HG02623 (cell line): ENCODE results near the gene TNS1.

Experiments
- ATAC-seq: cut with Tn5 transposase; IDR thresholded peaks from one replicate; pipeline ENCODE4 v1.9.1; 2021; ENCODE audit warnings: moderate library complexity; ENCODE audit not compliant: unreplicated experiment

TNS1 gene

GRCh38 chr2:217901835-217902378 is 100.9 kb downstream of the TNS1 start:
- no peak for ATAC-seq

- ATAC-seq: no peak
Measured at GRCh38 chr2:217901400-217901799, 101.4 kb downstream of the TNS1 start.

- ATAC-seq: no peak
Measured at GRCh38 chr2:217900780-217901360, 101.9 kb downstream of the TNS1 start.

GRCh38 chr2:217900010-217900779 is 102.6 kb downstream of the TNS1 start:
- no peak for ATAC-seq

GRCh38 chr2:217899231-217900009 is 103.4 kb downstream of the TNS1 start:
- ATAC-seq: peak; percentile 53

DNA sequence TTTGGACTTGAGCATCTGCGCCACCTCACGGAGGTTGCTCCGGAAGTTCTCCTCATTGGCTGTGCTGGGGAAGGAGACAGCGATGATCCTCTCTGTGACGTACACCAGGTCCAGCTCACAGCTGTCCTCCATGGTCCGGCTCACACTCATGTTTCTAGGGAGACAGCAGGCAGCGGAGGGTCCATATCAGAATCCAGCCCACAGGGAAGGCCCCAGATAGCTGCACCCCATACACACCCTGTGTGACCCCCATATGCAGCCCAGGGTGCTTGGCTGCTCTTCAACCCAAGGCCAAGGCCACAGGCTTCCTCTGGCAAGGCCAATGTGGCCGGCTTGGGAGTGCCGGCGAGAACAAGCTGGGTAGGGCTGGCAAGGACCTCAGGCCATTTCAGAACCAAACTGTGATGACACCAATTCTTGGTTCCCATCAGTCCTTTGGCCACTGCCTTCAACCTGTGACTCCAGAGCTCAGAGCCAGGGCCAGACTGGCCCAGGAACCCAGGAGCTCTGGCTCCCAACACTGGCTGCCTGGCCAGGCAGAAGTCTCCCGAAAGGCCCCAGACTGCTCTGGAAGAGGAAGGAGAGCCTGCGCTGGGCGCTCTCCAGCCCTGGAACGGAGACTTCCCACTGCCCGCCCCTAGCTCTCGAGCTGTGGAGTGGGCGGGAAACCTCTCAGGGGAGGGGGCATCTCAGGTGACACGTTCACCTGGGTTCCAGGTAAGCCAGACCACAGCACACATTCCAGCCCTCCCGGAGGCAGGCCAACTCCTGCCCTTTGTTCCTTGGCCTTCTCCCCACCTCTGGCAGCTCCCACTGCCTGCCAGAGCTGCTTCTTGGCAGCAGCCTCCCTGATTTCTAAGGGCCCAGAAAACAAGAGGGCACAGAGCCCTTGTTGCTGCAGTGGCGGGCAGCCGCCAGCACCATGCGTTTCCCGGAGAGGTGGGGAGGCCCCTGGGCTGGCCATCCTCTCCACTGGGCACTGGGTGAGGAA is 104.7 kb downstream of the TNS1 start:
- no peak for ATAC-seq

DNA sequence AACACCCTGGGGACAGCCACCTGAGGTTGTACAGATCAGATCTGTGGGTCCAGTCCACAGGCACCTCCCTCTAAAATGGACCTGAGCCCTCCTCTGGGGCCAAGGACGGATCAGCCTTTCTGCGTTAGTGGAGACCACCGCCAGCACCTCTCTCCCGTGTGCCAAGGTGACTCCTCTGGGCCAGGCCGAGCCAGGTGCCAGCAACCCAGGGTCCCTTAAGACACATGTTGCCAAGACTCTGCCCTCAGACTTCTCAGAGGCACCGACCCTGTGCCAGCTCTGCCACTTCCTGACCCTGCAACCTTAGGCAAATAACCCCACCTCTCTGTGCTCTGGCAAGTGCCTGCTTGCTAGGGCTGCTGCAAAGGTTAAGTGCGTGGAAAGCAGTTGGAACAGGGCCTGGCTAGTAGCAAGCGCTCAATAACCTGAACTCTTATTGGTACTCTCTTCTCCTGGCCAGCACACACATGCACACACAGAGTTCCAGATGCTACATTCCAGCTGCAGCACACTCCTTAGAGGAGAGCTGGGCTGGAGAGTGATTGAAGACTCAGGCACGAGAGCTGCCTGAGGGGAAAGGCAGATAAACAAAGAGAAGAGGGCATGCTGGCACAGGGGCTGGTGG is 105.6 kb downstream of the TNS1 start:
- no peak for ATAC-seq

- ATAC-seq: no peak
Measured at GRCh38 chr2:217895070-217895635, 107.6 kb downstream of the TNS1 start.

GRCh38 chr2:217893440-217893839 is 109.4 kb downstream of the TNS1 start:
- no peak for ATAC-seq

DNA sequence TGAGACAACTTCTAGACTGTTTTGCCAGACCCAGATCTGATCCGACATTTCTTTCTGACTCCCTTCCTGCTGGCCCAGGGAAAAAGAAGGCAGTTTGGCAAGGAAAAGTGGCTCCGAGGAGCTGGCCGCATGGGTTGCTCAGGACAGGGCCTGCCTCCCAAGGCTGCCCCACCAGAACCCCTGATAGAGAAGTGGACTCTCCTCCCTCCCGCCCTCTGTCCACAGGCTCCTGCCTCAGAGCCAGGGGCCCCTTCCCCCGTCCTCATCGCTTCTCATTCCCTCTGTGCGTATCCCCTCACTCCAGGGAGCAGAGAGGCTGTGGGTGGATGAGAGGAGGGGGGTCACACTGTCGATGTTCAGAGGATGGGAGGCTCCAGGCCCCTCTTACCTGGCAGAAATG is 110.2 kb downstream of the TNS1 start:
- no peak for ATAC-seq

DNA sequence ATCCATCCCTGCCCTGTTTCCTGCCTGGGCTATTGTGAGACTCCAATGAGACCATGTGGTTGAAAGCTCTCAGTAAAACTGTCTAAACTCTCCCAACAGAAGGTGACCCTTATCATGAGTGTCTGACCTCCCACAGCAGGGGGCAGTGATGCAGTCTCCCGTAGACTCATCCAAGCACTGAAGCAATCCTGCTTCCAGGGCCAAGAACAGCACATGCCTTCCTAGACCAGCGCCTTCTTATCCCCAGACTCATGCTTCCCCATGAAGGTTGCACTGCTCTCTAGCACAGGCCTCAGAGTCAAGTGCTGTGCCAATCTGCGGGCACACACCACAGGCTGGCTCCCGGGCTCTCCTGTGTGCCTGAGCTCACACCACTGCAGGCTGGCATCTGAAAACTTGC is 112.3 kb downstream of the TNS1 start:
- no peak for ATAC-seq

DNA sequence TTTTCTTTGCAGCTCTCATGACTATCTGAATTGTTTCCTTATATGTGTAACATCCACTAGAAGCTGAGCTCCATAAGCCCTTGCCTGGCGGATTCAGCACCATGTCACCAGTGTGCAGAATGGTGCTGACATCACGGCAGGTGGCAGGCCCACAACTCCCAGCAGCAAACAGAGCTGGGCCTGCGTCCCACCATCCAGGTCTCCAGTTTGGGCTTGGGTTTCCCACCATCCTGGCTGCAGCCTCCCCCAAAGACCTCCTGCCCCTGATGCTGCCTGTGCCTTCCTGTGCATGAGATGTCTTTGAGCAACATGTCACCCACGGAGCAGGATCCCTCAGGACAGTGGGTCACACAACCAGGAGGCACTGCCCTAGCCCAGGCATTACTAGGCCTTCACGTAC is 113.1 kb downstream of the TNS1 start:
- no peak for ATAC-seq

DNA sequence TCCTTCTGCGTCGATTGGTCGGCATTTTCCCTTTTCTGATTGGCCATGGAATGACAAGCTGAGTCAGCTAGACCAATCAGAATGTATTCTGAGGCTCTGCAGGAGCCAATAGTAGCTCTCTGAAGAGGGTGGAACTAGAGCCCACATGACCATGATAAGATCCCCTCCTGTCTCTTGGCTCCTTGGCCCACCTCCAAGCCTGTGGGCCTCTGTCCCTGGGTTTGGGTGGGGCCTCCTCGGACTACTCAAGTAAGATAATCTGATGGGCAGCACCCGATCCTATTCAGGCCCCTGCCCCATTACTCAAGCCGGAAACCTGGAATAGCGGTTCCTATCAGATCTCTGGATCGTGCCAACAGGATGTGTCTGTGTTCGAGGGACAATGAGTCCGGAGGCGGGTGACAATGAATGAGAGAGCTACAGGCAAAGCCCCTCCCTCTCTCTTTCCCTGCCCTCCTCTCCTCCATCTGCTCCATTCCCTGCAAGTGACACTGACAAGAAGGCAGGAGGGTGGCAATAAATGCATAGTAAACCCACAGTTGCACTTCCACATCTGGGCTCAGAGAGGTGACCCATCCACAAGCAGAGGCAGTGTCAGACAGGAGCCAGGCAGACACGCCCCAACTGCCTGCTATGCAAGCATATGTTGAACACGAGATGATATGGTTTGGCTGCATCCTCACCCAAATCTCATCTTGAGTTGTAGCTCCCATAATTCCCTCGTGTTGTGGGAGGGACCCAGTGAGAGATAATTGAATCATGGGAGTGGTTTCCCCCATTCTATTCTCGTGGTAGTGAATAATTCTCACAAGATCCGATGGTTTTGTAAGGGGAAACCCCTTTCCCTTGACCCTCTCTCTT is 114.7 kb downstream of the TNS1 start:
- no peak for ATAC-seq

- peak; percentile 57 for ATAC-seq
Measured at GRCh38 chr2:217886720-217887309, 116.0 kb downstream of the TNS1 start.

GRCh38 chr2:217886091-217886490 is 116.7 kb downstream of the TNS1 start:
- ATAC-seq: no peak

DNA sequence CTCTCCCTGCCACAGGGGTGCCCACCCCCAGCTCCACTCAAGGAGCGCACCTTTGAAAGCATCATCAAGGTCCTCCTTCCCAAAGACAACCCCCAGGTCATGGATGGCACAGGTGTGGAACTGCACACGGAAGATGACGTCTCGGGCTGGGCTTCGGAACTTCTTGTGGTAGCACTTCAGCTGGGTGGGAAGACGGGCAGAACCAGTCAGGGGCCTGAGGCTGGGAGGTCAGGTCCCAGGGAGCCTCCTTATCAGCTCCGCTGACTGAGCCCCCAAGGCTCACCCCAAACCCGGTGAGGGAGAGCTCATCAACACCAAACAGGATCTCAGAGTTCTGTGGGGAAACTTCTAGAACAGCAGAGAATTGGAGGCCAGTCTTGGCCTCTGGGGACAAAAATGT is 117.8 kb downstream of the TNS1 start:
- ATAC-seq: no peak

DNA sequence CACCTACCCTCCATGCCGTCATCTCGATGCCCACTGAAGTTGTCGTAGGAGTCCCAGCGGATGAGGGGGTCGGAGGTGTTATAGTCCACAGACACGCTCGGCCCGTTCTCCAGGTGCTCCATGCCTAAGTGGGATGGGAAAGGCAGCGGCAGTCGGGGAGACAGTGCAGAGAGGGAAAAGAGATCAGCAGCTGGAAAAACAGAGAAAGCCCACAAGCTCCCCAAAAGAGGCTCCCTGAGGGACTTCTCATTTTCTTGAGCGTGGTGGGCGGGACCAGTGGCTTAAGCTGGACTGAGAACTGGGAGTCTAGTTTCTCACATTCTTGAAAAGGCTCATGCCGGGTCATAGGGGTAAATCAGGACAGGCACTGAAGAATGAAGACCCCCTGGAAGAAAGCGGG is 121.9 kb downstream of the TNS1 start:
- ATAC-seq: no peak

DNA sequence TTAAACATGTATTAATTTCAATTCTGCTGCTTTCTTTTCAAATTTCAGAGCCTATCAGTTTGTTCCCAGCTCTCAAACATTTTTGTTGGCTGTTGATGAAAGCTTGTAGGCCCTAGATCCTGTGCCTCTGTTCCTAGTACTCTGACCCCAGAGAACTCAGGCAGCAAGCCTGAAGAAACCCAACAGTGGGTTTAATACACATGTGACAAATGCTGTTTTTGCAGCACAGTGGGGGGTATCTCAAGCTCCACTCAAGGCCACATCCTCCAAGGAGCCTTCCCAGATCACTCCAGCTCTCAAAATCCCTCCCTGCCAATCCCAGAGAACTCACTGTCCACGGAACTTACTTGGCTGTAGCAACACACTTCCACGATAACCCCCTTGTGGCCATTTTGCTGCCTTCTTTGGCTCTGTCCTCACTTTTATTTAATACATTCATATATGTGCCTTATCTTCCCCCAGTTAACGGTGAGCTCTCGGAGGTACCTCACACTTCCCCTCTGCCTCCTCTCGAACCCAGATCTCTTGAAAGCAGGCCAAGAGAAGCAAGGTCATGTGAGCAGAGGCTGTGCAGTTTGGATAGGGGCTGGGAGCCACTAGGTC is 122.4 kb downstream of the TNS1 start:
- ATAC-seq: no peak
